GM23338 (cell line): ENCODE measurements around the gene MXRA5. TPM values are rescaled to one million over a fixed set of nuclear protein-coding genes. Genes with fewer than 3 reads are reported as not detected.

ENCODE experiments used
- ATAC-seq: fragments of 200-7000 bp; cut with Tn5 transposase; 3 replicates; pipeline ENCODE4 v1.9.1; 2020
- DNase-seq: peaks from one replicate; pipeline ENCODE4 v3.0.0-alpha.2; 2015; ENCODE audit warnings: low spot score
- H2AFZ ChIP-seq: fragments of 200-600 bp; sonication (generic); 2 replicates; pipeline ENCODE4 v1.8.0; 2016; ENCODE audit warnings: antibody characterized with exemption, mild to moderate bottlenecking, moderate library complexity
- H3F3A ChIP-seq: fragments of 200-600 bp; sonication (generic); replicated peaks from 2 replicates; pipeline ENCODE4 v1.8.0; 2017; ENCODE audit warnings: antibody characterized with exemption, mixed run types, low read depth
- H3K27ac ChIP-seq: fragments of 200-600 bp; sonication (generic); 2 replicates; pipeline ENCODE4 v1.6.1; 2016; ENCODE audit warnings: low read depth
- H3K27me3 ChIP-seq: fragments of 200-600 bp; sonication (generic); 2 replicates; pipeline ENCODE4 v1.8.0; 2016; ENCODE audit warnings: mild to moderate bottlenecking, mixed run types, moderate library complexity; ENCODE audit not compliant: insufficient read depth
- H3K36me3 ChIP-seq: fragments of 200-600 bp; sonication (generic); 2 replicates; pipeline ENCODE4 v1.8.0; 2016; ENCODE audit warnings: mild to moderate bottlenecking; ENCODE audit not compliant: insufficient read depth
- H3K4me1 ChIP-seq: fragments of 200-600 bp; sonication (generic); 2 replicates; pipeline ENCODE4 v1.8.0; 2016; ENCODE audit warnings: mild to moderate bottlenecking, moderate library complexity; ENCODE audit not compliant: insufficient read depth
- H3K4me2 ChIP-seq: fragments of 200-600 bp; sonication (generic); 2 replicates; pipeline ENCODE4 v1.7.1; 2017; ENCODE audit warnings: mixed run types
- H3K4me3 ChIP-seq: fragments of 200-600 bp; sonication (generic); 2 replicates; pipeline ENCODE4 v1.6.1; 2016; ENCODE audit warnings: mixed run types
- H3K79me2 ChIP-seq: fragments of 200-600 bp; sonication (generic); replicated peaks from 2 replicates; pipeline ENCODE4 v1.8.0; 2017; ENCODE audit warnings: mild to moderate bottlenecking; ENCODE audit not compliant: insufficient read depth
- H3K9me2 ChIP-seq: fragments of 200-600 bp; sonication (generic); 2 replicates; pipeline ENCODE4 v1.8.0; 2017; ENCODE audit not compliant: insufficient read depth
- H4K20me1 ChIP-seq: fragments of 200-600 bp; sonication (generic); replicated peaks from 2 replicates; pipeline ENCODE4 v1.8.0; 2017; ENCODE audit warnings: mild to moderate bottlenecking; ENCODE audit not compliant: insufficient read depth
- H3K27ac Mint-ChIP-seq: 2 replicates; pipeline ENCODE4 v1.8.0; 2020; ENCODE audit warnings: inconsistent platforms, mild to moderate bottlenecking, moderate library complexity, mixed read lengths
- H3K27me3 Mint-ChIP-seq: 3 replicates; pipeline ENCODE4 v1.8.0; 2022; ENCODE audit warnings: low read depth, mild to moderate bottlenecking, moderate library complexity, mixed read lengths, inconsistent platforms; ENCODE audit not compliant: insufficient read depth, poor library complexity
- H3K36me3 Mint-ChIP-seq: 3 replicates; pipeline ENCODE4 v1.8.0; 2021; ENCODE audit warnings: low read depth, mild to moderate bottlenecking, inconsistent platforms, moderate library complexity, mixed read lengths
- H3K4me1 Mint-ChIP-seq: 3 replicates; pipeline ENCODE4 v1.8.0; 2020; ENCODE audit warnings: mild to moderate bottlenecking, inconsistent platforms, mixed read lengths
- H3K4me3 Mint-ChIP-seq: 3 replicates; pipeline ENCODE4 v1.8.0; 2021; ENCODE audit warnings: moderate library complexity, mild to moderate bottlenecking, inconsistent platforms, mixed read lengths
- H3K9me3 Mint-ChIP-seq: 3 replicates; pipeline ENCODE4 v1.8.0; 2020; ENCODE audit warnings: moderate library complexity, mild to moderate bottlenecking, inconsistent platforms, mixed read lengths
- CREB1 ChIP-seq: fragments of 250-450 bp; sonication (Bioruptor Pico); IDR thresholded peaks from 2 replicates; pipeline ENCODE4 v1.5.0; 2020; ENCODE audit warnings: low read depth, mild to moderate bottlenecking, moderate library complexity
- CTCF ChIP-seq, 2 experiments: fragments of 200-600 bp in 1 of 2; sonication (generic) in 1 of 2; conservative IDR thresholded peaks; 2 replicates each; pipeline versions ENCODE4 v1.5.1 to v1.6.1; 2016 to 2017; ENCODE audit warnings: antibody characterized with exemption in 2 of 2, low read depth in 2 of 2, mild to moderate bottlenecking in 2 of 2, moderate library complexity in 1 of 2
- EZH2 ChIP-seq: fragments of 200-600 bp; sonication (generic); IDR thresholded peaks from one replicate; pipeline ENCODE4 v1.8.0; 2017; ENCODE audit warnings: antibody characterized with exemption, mild to moderate bottlenecking, low read depth; ENCODE audit not compliant: unreplicated experiment
- EZH2phosphoT487 ChIP-seq: fragments of 200-600 bp; sonication (generic); IDR thresholded peaks from one replicate; pipeline ENCODE4 v1.8.1; 2018; ENCODE audit warnings: antibody characterized with exemption; ENCODE audit not compliant: unreplicated experiment
- JUNB ChIP-seq: IDR thresholded peaks from one replicate; pipeline ENCODE4 v1.6.1; 2016; ENCODE audit warnings: antibody characterized with exemption; ENCODE audit not compliant: unreplicated experiment
- NANOG ChIP-seq: IDR thresholded peaks from 2 replicates; pipeline ENCODE4 v1.6.1; 2016; ENCODE audit warnings: antibody characterized with exemption, borderline replicate concordance
- POLR2AphosphoS5 ChIP-seq: IDR thresholded peaks from 2 replicates; pipeline ENCODE4 v1.6.1; 2016; ENCODE audit warnings: antibody characterized with exemption, low read depth
- REST ChIP-seq: IDR thresholded peaks from one replicate; pipeline ENCODE4 v1.6.1; 2018; ENCODE audit warnings: antibody characterized with exemption; ENCODE audit not compliant: unreplicated experiment
- STAT1 ChIP-seq: IDR thresholded peaks from one replicate; pipeline ENCODE4 v1.6.1; 2016; ENCODE audit warnings: antibody characterized with exemption; ENCODE audit not compliant: unreplicated experiment
- ZNF114 ChIP-seq: fragments of 250-450 bp; sonication (Bioruptor Pico); IDR thresholded peaks from 2 replicates; pipeline ENCODE4 v1.5.0; 2020; ENCODE audit warnings: mild to moderate bottlenecking, moderate library complexity
- ZNF331 ChIP-seq: fragments of 250-450 bp; sonication (Bioruptor Pico); IDR thresholded peaks from 2 replicates; pipeline ENCODE4 v1.5.0; 2020; ENCODE audit warnings: low read depth, mild to moderate bottlenecking, moderate library complexity
- polyA plus RNA-seq: library from polyadenylated mRNA; unstranded; fragments of >200 nt; fragmentation: Nextera tagmentation; extraction: Ambion mirVana; gene quantifications from 2 replicates; pipeline ENCODE4 v1.2.1, GENCODE V29; 2016
- total RNA-seq: library from RNA; depleted of rRNA; stranded (reverse); fragments of >200 nt; shearing (Covaris generic); gene quantifications from 2 replicates; pipeline ENCODE4 v1.2.3, GENCODE V29; 2014
- TF ChIP-seq, protein P1 (sequence below): fragments of 250-450 bp; sonication (Bioruptor Pico); IDR thresholded peaks from 2 replicates; pipeline ENCODE4 v1.5.0; 2020; ENCODE audit warnings: mild to moderate bottlenecking, moderate library complexity
- TF ChIP-seq, protein P2 (sequence below): IDR thresholded peaks from 2 replicates; pipeline ENCODE4 v1.6.1; 2016; ENCODE audit warnings: antibody characterized with exemption

MXRA5 gene
- total and polyA plus RNA-seq, 2 experiments from 2014 or later: 0.45 to 2.6 TPM

DNA sequence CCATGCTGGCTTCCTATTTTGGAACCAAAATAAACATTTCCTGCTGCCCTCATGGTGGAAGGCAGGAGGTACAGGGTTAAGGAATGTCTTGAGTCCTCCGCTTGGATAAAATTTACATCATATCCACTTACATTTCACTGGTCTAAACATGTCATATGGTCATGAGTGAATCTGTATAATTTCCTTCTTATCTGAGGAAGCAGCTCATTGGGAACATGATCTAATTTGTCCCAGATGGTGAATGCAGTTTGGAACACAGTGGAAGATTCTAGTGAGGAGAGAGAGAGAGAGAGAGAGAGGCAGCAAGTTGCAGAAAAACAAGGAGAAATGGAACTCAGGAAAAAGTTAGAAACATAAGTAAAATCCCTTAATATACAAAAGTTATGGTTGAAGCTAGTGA lies 46.8 kb downstream of the MXRA5 start:
- no peaks in the 10 kb centered on the region for H3K4me1 ChIP-seq
- no peaks in the 10 kb centered on the region for H3K27me3 ChIP-seq
- Mint-ChIP-seq H3K27ac (no peak overlapping the region), H3K4me3 (no peak overlapping the region), H3K4me1 (no peaks in the 10 kb centered on the region), H3K9me3 (no peaks in the 10 kb centered on the region), H3K27me3 (no peaks in the 10 kb centered on the region), H3K36me3 (no peaks in the 10 kb centered on the region)
- H3K36me3 ChIP-seq: no peaks in the 10 kb centered on the region
- no peak overlapping the region for H3K4me2 ChIP-seq
- no peak for DNase-seq
- ATAC-seq: no peak
- no peaks in the 10 kb centered on the region for H3K79me2 ChIP-seq
- no peaks in the 10 kb centered on the region for H4K20me1 ChIP-seq
- no peaks in the 10 kb centered on the region for H3F3A ChIP-seq
- no peak overlapping the region for H3K4me3 ChIP-seq
- H3K9me2 ChIP-seq: no peaks in the 10 kb centered on the region
- H3K27ac ChIP-seq: no peak overlapping the region
- H2AFZ ChIP-seq: no peak overlapping the region
- TF ChIP-seq CTCF (conservative IDR thresholded peaks at IDR 0.05; ENCODE audit: low read depth in 2 of 2): no peak
- no peak for TF ChIP-seq CREB1
- no peak for TF ChIP-seq REST
- no peak for TF ChIP-seq STAT1
- TF ChIP-seq ZNF331: no peak
- TF ChIP-seq POLR2AphosphoS5: no peak
- no peak for TF ChIP-seq EZH2phosphoT487
- no peak for TF ChIP-seq NANOG
- no peak for TF ChIP-seq JUNB
- TF ChIP-seq, protein P1, sequence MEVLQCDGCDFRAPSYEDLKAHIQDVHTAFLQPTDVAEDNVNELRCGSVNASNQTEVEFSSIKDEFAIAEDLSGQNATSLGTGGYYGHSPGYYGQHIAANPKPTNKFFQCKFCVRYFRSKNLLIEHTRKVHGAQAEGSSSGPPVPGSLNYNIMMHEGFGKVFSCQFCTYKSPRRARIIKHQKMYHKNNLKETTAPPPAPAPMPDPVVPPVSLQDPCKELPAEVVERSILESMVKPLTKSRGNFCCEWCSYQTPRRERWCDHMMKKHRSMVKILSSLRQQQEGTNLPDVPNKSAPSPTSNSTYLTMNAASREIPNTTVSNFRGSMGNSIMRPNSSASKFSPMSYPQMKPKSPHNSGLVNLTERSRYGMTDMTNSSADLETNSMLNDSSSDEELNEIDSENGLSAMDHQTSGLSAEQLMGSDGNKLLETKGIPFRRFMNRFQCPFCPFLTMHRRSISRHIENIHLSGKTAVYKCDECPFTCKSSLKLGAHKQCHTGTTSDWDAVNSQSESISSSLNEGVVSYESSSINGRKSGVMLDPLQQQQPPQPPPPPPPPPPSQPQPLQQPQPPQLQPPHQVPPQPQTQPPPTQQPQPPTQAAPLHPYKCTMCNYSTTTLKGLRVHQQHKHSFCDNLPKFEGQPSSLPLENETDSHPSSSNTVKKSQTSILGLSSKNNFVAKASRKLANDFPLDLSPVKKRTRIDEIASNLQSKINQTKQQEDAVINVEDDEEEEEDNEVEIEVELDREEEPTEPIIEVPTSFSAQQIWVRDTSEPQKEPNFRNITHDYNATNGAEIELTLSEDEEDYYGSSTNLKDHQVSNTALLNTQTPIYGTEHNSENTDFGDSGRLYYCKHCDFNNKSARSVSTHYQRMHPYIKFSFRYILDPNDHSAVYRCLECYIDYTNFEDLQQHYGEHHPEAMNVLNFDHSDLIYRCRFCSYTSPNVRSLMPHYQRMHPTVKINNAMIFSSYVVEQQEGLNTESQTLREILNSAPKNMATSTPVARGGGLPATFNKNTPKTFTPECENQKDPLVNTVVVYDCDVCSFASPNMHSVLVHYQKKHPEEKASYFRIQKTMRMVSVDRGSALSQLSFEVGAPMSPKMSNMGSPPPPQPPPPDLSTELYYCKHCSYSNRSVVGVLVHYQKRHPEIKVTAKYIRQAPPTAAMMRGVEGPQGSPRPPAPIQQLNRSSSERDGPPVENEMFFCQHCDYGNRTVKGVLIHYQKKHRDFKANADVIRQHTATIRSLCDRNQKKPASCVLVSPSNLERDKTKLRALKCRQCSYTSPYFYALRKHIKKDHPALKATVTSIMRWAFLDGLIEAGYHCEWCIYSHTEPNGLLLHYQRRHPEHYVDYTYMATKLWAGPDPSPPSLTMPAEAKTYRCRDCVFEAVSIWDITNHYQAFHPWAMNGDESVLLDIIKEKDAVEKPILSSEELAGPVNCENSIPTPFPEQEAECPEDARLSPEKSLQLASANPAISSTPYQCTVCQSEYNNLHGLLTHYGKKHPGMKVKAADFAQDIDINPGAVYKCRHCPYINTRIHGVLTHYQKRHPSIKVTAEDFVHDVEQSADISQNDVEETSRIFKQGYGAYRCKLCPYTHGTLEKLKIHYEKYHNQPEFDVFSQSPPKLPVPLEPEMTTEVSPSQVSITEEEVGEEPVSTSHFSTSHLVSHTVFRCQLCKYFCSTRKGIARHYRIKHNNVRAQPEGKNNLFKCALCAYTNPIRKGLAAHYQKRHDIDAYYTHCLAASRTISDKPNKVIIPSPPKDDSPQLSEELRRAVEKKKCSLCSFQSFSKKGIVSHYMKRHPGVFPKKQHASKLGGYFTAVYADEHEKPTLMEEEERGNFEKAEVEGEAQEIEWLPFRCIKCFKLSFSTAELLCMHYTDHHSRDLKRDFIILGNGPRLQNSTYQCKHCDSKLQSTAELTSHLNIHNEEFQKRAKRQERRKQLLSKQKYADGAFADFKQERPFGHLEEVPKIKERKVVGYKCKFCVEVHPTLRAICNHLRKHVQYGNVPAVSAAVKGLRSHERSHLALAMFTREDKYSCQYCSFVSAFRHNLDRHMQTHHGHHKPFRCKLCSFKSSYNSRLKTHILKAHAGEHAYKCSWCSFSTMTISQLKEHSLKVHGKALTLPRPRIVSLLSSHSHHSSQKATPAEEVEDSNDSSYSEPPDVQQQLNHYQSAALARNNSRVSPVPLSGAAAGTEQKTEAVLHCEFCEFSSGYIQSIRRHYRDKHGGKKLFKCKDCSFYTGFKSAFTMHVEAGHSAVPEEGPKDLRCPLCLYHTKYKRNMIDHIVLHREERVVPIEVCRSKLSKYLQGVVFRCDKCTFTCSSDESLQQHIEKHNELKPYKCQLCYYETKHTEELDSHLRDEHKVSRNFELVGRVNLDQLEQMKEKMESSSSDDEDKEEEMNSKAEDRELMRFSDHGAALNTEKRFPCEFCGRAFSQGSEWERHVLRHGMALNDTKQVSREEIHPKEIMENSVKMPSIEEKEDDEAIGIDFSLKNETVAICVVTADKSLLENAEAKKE (CRISPR knock-in tag): no peak
- TF ChIP-seq, protein P2, sequence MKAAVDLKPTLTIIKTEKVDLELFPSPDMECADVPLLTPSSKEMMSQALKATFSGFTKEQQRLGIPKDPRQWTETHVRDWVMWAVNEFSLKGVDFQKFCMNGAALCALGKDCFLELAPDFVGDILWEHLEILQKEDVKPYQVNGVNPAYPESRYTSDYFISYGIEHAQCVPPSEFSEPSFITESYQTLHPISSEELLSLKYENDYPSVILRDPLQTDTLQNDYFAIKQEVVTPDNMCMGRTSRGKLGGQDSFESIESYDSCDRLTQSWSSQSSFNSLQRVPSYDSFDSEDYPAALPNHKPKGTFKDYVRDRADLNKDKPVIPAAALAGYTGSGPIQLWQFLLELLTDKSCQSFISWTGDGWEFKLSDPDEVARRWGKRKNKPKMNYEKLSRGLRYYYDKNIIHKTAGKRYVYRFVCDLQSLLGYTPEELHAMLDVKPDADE: no peak
- TF ChIP-seq EZH2: no peak
- TF ChIP-seq ZNF114 (CRISPR knock-in tag): no peak
